Suprapubic skin (tissue), 4 donors: ENCODE data around the gene E4F1. TPM values are rescaled to one million over a fixed set of nuclear protein-coding genes. Genes with fewer than 3 reads are reported as not detected.
A peak's percentile ranks its signal among the peaks of the same experiment; 100 is the strongest.

ENCODE experiments used
- DNase-seq, 2 donors: peaks; one replicate each; pipeline ENCODE4 v3.0.0-alpha.2; 2019; ENCODE audit warnings: low spot score in 2 of 2
- H3K27ac ChIP-seq: fragments of 200-600 bp; sonication (generic); one replicate; pipeline ENCODE4 v1.5.1; 2019
- H3K27me3 ChIP-seq: fragments of 200-600 bp; sonication (generic); one replicate; pipeline ENCODE4 v1.5.1; 2019
- H3K36me3 ChIP-seq: fragments of 200-600 bp; sonication (generic); one replicate; pipeline ENCODE4 v1.5.1; 2019
- H3K4me1 ChIP-seq: fragments of 200-600 bp; sonication (generic); one replicate; pipeline ENCODE4 v1.5.1; 2019
- H3K4me3 ChIP-seq: fragments of 200-600 bp; sonication (generic); one replicate; pipeline ENCODE4 v1.5.1; 2019; ENCODE audit warnings: mild to moderate bottlenecking
- H3K9me3 ChIP-seq: fragments of 200-600 bp; sonication (generic); one replicate; pipeline ENCODE4 v1.5.1; 2019
- EP300 ChIP-seq: sonication (generic); formaldehyde crosslinking; IDR thresholded peaks from one replicate; pipeline ENCODE4 v1.6.1; 2017; ENCODE audit warnings: antibody characterized with exemption
- POLR2A ChIP-seq, 2 donors: fragments of 450-650 bp; IDR thresholded peaks; one replicate each; pipeline ENCODE4 v1.6.1; 2017; ENCODE audit warnings: antibody characterized with exemption in 2 of 2, mild to moderate bottlenecking in 2 of 2, moderate library complexity in 2 of 2
- POLR2AphosphoS5 ChIP-seq, 3 donors: sonication (generic); formaldehyde crosslinking; IDR thresholded peaks; one replicate each; pipeline ENCODE4 v1.6.1; 2017; ENCODE audit warnings: antibody characterized with exemption in 3 of 3
- WGBS: methylation state at CpG from one replicate; pipeline ENCODE4 v1.1.5; 2018; 5-methylcytosine and 5-hydroxymethylcytosine counted together
- total RNA-seq, 4 donors: library from RNA; depleted of rRNA; stranded (reverse); fragments of >200 nt; gene quantifications; one replicate each; pipeline ENCODE4 v1.1.0, GENCODE V29; 2016
- TF ChIP-seq, protein P1 (sequence below), 2 donors: fragments of 200-600 bp in 1 of 2; fragments of 450-650 bp in 1 of 2; sonication (generic) in 1 of 2; IDR thresholded peaks; one replicate each; pipeline ENCODE4 v1.5.1; 2016 to 2019; ENCODE audit warnings: antibody characterized with exemption in 2 of 2, mild to moderate bottlenecking in 1 of 2, moderate library complexity in 1 of 2

Gene E4F1
- total RNA-seq, 4 donors from 2014 or later: 42.1 to 79.3 (median 54.2) TPM

DNA sequence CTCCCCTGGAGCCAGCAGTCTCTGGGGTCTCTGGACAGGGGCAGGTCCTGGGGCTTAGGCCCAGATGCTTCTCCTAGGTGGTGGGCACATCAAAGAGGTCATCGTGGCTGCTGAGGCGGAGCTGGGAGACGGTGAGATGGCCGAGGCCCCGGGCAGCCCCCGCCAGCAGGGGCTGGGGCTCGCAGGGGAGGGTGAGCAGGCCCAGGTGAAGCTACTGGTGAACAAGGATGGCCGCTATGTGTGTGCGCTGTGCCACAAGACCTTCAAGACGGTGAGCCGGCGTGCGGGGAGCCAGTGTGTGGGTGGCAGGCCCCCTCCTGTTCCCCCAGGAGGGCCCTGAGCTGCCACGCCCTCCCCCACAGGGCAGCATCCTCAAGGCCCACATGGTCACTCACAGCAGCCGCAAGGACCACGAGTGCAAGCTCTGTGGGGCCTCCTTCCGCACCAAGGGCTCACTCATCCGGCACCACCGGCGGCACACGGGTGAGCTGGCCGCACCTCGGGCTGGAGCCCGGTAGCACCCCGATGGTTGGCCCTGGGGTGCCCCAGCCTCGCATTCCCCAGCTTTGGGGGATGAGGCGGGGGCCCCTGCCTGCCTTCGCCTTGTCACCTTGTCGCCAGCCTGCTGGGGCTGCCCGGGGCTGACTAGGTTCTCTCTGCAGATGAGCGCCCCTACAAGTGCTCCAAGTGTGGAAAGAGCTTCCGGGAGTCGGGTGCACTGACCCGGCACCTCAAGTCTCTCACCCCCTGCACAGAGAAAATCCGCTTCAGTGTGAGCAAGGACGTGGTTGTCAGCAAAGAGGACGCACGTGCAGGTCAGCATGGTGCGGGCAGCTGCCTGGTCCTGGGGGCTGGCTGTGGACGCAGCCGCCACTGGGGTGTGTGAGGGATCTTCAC is 9.0 kb downstream of the E4F1 start:
- H3K36me3 ChIP-seq: peaks cover 76% of the 10 kb centered on the region
- H3K4me3 ChIP-seq: no peak overlapping the region
- 87% methylated on average over 16 of the region's 41 CpGs for WGBS
- no peak overlapping the region for H3K27ac ChIP-seq
- no peak for DNase-seq
- TF ChIP-seq, protein P1, sequence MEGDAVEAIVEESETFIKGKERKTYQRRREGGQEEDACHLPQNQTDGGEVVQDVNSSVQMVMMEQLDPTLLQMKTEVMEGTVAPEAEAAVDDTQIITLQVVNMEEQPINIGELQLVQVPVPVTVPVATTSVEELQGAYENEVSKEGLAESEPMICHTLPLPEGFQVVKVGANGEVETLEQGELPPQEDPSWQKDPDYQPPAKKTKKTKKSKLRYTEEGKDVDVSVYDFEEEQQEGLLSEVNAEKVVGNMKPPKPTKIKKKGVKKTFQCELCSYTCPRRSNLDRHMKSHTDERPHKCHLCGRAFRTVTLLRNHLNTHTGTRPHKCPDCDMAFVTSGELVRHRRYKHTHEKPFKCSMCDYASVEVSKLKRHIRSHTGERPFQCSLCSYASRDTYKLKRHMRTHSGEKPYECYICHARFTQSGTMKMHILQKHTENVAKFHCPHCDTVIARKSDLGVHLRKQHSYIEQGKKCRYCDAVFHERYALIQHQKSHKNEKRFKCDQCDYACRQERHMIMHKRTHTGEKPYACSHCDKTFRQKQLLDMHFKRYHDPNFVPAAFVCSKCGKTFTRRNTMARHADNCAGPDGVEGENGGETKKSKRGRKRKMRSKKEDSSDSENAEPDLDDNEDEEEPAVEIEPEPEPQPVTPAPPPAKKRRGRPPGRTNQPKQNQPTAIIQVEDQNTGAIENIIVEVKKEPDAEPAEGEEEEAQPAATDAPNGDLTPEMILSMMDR (IDR thresholded peaks at IDR 0.05): no peak
- TF ChIP-seq POLR2A (IDR thresholded peaks at IDR 0.05) (no peak), EP300 (no peak), POLR2AphosphoS5 (IDR thresholded peaks at IDR 0.05) (no peak)
- peaks cover 12% of the 10 kb centered on the region for H3K27me3 ChIP-seq
- peaks cover 28% of the 10 kb centered on the region for H3K4me1 ChIP-seq
- no peaks in the 10 kb centered on the region for H3K9me3 ChIP-seq

- Histone ChIP-seq H3K27ac (no peak overlapping the region), H3K27me3 (peaks cover 19% of the 10 kb centered on the region), H3K4me3 (no peak overlapping the region), H3K36me3 (peaks cover 74% of the 10 kb centered on the region), H3K4me1 (peaks cover 34% of the 10 kb centered on the region), H3K9me3 (no peaks in the 10 kb centered on the region)
- TF ChIP-seq EP300 (no peak), POLR2A (IDR thresholded peaks at IDR 0.05) (no peak)
- WGBS: 100% methylated on average over 5 of the region's 28 CpGs
- DNase-seq: peak in 1 of 2 donors; percentile 62
Observed at GRCh38 chr16:2233046-2233775, 9.8 kb downstream of the E4F1 start.

GRCh38 chr16:2233872-2234812 is 10.8 kb downstream of the E4F1 start:
- WGBS: 96% methylated on average over 13 of the region's 51 CpGs
- peaks cover 64% of the 10 kb centered on the region for H3K36me3 ChIP-seq
- H3K4me3 ChIP-seq: no peak overlapping the region
- TF ChIP-seq EP300 (no peak), POLR2A (IDR thresholded peaks at IDR 0.05) (no peak), POLR2AphosphoS5 (IDR thresholded peaks at IDR 0.05) (no peak)
- TF ChIP-seq, protein P1 (IDR thresholded peaks at IDR 0.05): no peak
- H3K27me3 ChIP-seq: peaks cover 19% of the 10 kb centered on the region
- no peak overlapping the region for H3K27ac ChIP-seq
- H3K4me1 ChIP-seq: peaks cover 39% of the 10 kb centered on the region
- peak in 1 of 2 donors; percentile 62 for DNase-seq
- no peaks in the 10 kb centered on the region for H3K9me3 ChIP-seq

DNA sequence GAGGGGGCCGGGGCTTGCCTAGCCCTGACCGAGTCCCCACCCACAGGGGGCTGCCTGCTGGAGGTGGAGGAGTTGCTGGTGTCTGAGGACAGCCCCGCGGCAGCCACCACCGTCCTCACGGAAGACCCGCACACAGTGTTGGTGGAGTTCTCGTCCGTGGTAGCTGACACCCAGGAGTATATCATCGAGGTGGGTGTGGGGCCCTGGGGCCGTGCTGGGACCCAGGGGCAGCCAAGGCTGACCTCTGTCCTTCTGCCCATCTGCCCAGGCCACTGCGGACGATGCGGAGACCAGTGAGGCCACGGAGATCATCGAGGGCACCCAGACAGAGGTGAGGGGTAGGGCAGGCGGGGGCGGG is 11.4 kb downstream of the E4F1 start:
- TF ChIP-seq, protein P1 (IDR thresholded peaks at IDR 0.05): no peak
- TF ChIP-seq EP300 (no peak), POLR2AphosphoS5 (IDR thresholded peaks at IDR 0.05) (no peak), POLR2A (IDR thresholded peaks at IDR 0.05) (no peak)
- Histone ChIP-seq H3K27ac (no peak overlapping the region), H3K4me1 (peaks cover 39% of the 10 kb centered on the region), H3K36me3 (peaks cover 61% of the 10 kb centered on the region), H3K27me3 (peaks cover 19% of the 10 kb centered on the region), H3K4me3 (no peak overlapping the region), H3K9me3 (no peaks in the 10 kb centered on the region)
- no peak for DNase-seq
- 69% methylated on average over 2 of the region's 18 CpGs for WGBS

GRCh38 chr16:2235234-2235651 is 11.9 kb downstream of the E4F1 start:
- Histone ChIP-seq H3K36me3 (peaks cover 58% of the 10 kb centered on the region), H3K9me3 (no peaks in the 10 kb centered on the region), H3K4me3 (no peak overlapping the region), H3K27me3 (peaks cover 19% of the 10 kb centered on the region), H3K4me1 (peaks cover 39% of the 10 kb centered on the region), H3K27ac (no peak overlapping the region)
- DNase-seq: peak in 1 of 2 donors; percentile 64
- WGBS: no CpG with 5 or more reads among the region's 28 CpGs
- no peak for TF ChIP-seq POLR2A (IDR thresholded peaks at IDR 0.05)
- no peak for TF ChIP-seq POLR2AphosphoS5 (IDR thresholded peaks at IDR 0.05)
- TF ChIP-seq EP300: no peak
- TF ChIP-seq, protein P1 (IDR thresholded peaks at IDR 0.05): no peak
